Endothelial cell of umbilical vein (primary cell): ENCODE measurements around the gene CCDC85B. TPM values are rescaled to one million over a fixed set of nuclear protein-coding genes. Genes with fewer than 3 reads are reported as not detected.

Experiments used
- Bru-seq: library from RNA; stranded (reverse); fragments of 400-500 nt; gene quantifications from one replicate; lab custom pipeline; 2021; lab: Mats Ljungman, UMichigan
- BruChase-seq, 2 experiments: library from RNA; stranded (reverse); fragments of 400-500 nt; gene quantifications; one replicate each; lab custom pipeline; 2021; lab: Mats Ljungman, UMichigan
- BruUV-seq: library from RNA; stranded (reverse); fragments of 400-500 nt; replicated peaks from 2 replicates; lab custom pipeline; 2021; lab: Mats Ljungman, UMichigan
- CTCF ChIA-PET: fragments of 300-600, 350-600 bp; sonication (Branson Sonifier 250); formaldehyde crosslinking; loops from one replicate; lab custom pipeline; 2021; ENCODE audit warnings: antibody characterized with exemption, inconsistent platforms; lab: Charles Lee
- POLR2A ChIA-PET: fragments of 300-600, 350-600 bp; sonication (Branson Sonifier 250); formaldehyde crosslinking; loops from one replicate; lab custom pipeline; 2021; ENCODE audit warnings: antibody characterized with exemption, inconsistent platforms; lab: Charles Lee
- DNase-seq: peaks from one replicate; pipeline ENCODE4 v3.0.0-alpha.2; 2011; ENCODE audit warnings: low read depth, low spot score
- FAIRE-seq: peaks from 2 replicates; lab custom pipeline; 2011; peaks lifted over from hg19 to GRCh38; lab: Jason Lieb, UNC
- H2AFZ ChIP-seq: 2 replicates; pipeline ENCODE4 v1.6.0; 2012; ENCODE audit warnings: low read depth, low read length, control low read depth, inconsistent platforms
- H3K27ac ChIP-seq: 2 replicates; pipeline ENCODE4 v1.5.1; 2011; ENCODE audit warnings: low read depth, mild to moderate bottlenecking, control low read depth, low read length, moderate library complexity; ENCODE audit not compliant: insufficient read depth
- H3K27me3 ChIP-seq, 2 experiments: 2 replicates each; pipeline versions ENCODE4 v1.6.0 to v1.6.1; 2011; ENCODE audit warnings: low read length in 2 of 2, mixed read lengths in 1 of 2; ENCODE audit not compliant: control insufficient read depth in 2 of 2, insufficient read depth in 2 of 2
- H3K36me3 ChIP-seq, 2 experiments: 2 replicates in 1 of 2; 3 replicates in 1 of 2; pipeline ENCODE4 v1.5.1; 2011; ENCODE audit warnings: low read length in 2 of 2, mild to moderate bottlenecking in 1 of 2, moderate library complexity in 1 of 2; ENCODE audit not compliant: control insufficient read depth in 2 of 2, insufficient read depth in 2 of 2; ENCODE audit errors: extremely low read depth in 1 of 2
- H3K4me1 ChIP-seq: 3 replicates; pipeline ENCODE4 v1.5.1; 2011; ENCODE audit warnings: mild to moderate bottlenecking, low read length; ENCODE audit not compliant: control insufficient read depth, insufficient read depth; ENCODE audit errors: extremely low read depth
- H3K4me2 ChIP-seq: 2 replicates; pipeline ENCODE4 v1.6.1; 2011; ENCODE audit warnings: low read length, control low read depth, mixed read lengths; ENCODE audit not compliant: insufficient read depth
- H3K4me3 ChIP-seq, 3 experiments: fragments of 200-600 bp in 1 of 3; sonication (generic), shearing (Covaris generic) in 1 of 3; replicated peaks in 1 of 3; 2 replicates each; pipeline ENCODE4 v1.5.1; 2011 to 2016; ENCODE audit warnings: control low read depth in 3 of 3, low read length in 3 of 3, mild to moderate bottlenecking in 2 of 3, inconsistent platforms in 1 of 3, low read depth in 1 of 3, moderate library complexity in 1 of 3; ENCODE audit not compliant: insufficient read depth in 1 of 3
- H3K79me2 ChIP-seq: 2 replicates; pipeline ENCODE4 v1.6.0; 2012; ENCODE audit warnings: low read length, inconsistent platforms; ENCODE audit not compliant: control insufficient read depth, insufficient read depth
- H3K9ac ChIP-seq: replicated peaks from 2 replicates; pipeline ENCODE3; 2011; ENCODE audit warnings: low read length, control low read depth; ENCODE audit not compliant: insufficient read depth; ENCODE audit errors: extremely low read depth
- H3K9me1 ChIP-seq: replicated peaks from 3 replicates; pipeline ENCODE4 v1.6.0; 2011; ENCODE audit warnings: mild to moderate bottlenecking, low read length; ENCODE audit not compliant: control insufficient read depth, insufficient read depth; ENCODE audit errors: extremely low read depth
- H3K9me3 ChIP-seq: replicated peaks from 2 replicates; pipeline ENCODE4 v1.5.1; 2012; ENCODE audit warnings: low read length, inconsistent platforms; ENCODE audit not compliant: control insufficient read depth, insufficient read depth
- H4K20me1 ChIP-seq: replicated peaks from 2 replicates; pipeline ENCODE3; 2011; ENCODE audit warnings: mild to moderate bottlenecking, low read length; ENCODE audit not compliant: control insufficient read depth, insufficient read depth; ENCODE audit errors: extremely low read depth
- CTCF ChIP-seq, 2 donors: IDR thresholded peaks; 1 replicate in 1 of 2; 2 replicates in 1 of 2; pipeline ENCODE4 v1.5.1; 2011; ENCODE audit warnings: low read length in 2 of 2, mild to moderate bottlenecking in 2 of 2, moderate library complexity in 2 of 2, control low read depth in 1 of 2, inconsistent platforms in 1 of 2, low read depth in 1 of 2; ENCODE audit not compliant: insufficient read depth in 1 of 2; ENCODE audit errors: extremely low read depth in 1 of 2
- EZH2 ChIP-seq: IDR thresholded peaks from 2 replicates; pipeline ENCODE4 v1.6.1; 2012; ENCODE audit warnings: borderline replicate concordance, low read depth, mild to moderate bottlenecking, moderate library complexity, low read length, inconsistent platforms; ENCODE audit not compliant: severe bottlenecking
- FOS ChIP-seq: IDR thresholded peaks from 2 replicates; pipeline ENCODE4 v1.6.1; 2011; ENCODE audit warnings: mild to moderate bottlenecking, low read length, moderate library complexity, borderline replicate concordance; ENCODE audit not compliant: insufficient read depth
- GATA2 ChIP-seq: IDR thresholded peaks from 2 replicates; pipeline ENCODE4 v1.7.0; 2011; ENCODE audit warnings: low read depth, mild to moderate bottlenecking, moderate library complexity, mixed read lengths, low read length; ENCODE audit not compliant: insufficient read length, insufficient read depth
- JUN ChIP-seq: IDR thresholded peaks from 2 replicates; pipeline ENCODE4 v1.6.1; 2011; ENCODE audit warnings: borderline replicate concordance, low read depth; ENCODE audit not compliant: insufficient read length, insufficient read depth
- MAX ChIP-seq: IDR thresholded peaks from 2 replicates; pipeline ENCODE4 v1.6.1; 2011; ENCODE audit not compliant: insufficient read depth, insufficient read length
- MYC ChIP-seq: IDR thresholded peaks from one replicate; pipeline ENCODE4 v1.6.1; 2011; ENCODE audit warnings: mild to moderate bottlenecking, low read depth, low read length
- POLR2A ChIP-seq: IDR thresholded peaks from 2 replicates; pipeline ENCODE4 v1.6.1; 2012; ENCODE audit warnings: low read depth, mild to moderate bottlenecking, control low read depth, low read length
- POLR2AphosphoS5 ChIP-seq: IDR thresholded peaks from 2 replicates; pipeline ENCODE4 v1.6.1; 2012; ENCODE audit warnings: low read depth, mild to moderate bottlenecking, control low read depth, low read length, moderate library complexity; ENCODE audit not compliant: insufficient read depth
- dilution Hi-C: fragments of 300-500 bp; cut with MboI; formaldehyde crosslinking; loops from one replicate; pipeline ENCODE4 v1.15.0; 2019; ENCODE audit warnings: low sequenced_read_pairs; ENCODE audit not compliant: extremely low pct_ligation_motif_present
- intact Hi-C: fragments of 100-400 bp; cut with micrococcal nuclease; formaldehyde crosslinking; loops from one replicate; pipeline ENCODE4 v1.10.0; 2022
- long read RNA-seq: library from polyadenylated mRNA; stranded (forward); transcript quantifications from one replicate; pipeline ENCODE4 v2.0.0, GENCODE V29; 2021
- polyA minus RNA-seq, 3 experiments: library from RNA; depleted of rRNA, polyadenylated mRNA; stranded (reverse); fragments of >200 nt; gene quantifications; 1 replicate in 1 of 3; 2 replicates in 2 of 3; pipeline ENCODE4 v1.2.3, GENCODE V29; 2011
- polyA plus RNA-seq, 4 experiments: library from polyadenylated mRNA; depleted of rRNA in 3 of 4; stranded (reverse) in 3 of 4; unstranded in 1 of 4; fragments of >200 nt; gene quantifications; 2 replicates each; pipeline versions ENCODE4 v1.2.1 to v1.2.3, GENCODE V29; 2011 to 2012; ENCODE audit warnings: missing spikeins in 1 of 4
- total RNA-seq: library from RNA; stranded (reverse); gene quantifications from 2 replicates; pipeline ENCODE4 v1.2.3, GENCODE V29; 2021

CCDC85B gene
- 103 and 105 TPM in 2 replicates for total RNA-seq
- polyA plus RNA-seq = 107 and 132 TPM in 2 replicates
- polyA plus RNA-seq (2011; cell fraction: cytosol; rRNA removed) = 46.5 and 92.9 TPM in 2 replicates
- 24.0 and 24.1 TPM in 2 replicates for polyA plus RNA-seq (2011; cell fraction: nucleus; rRNA removed)
- polyA plus RNA-seq (2012) = 46.9 and 61.8 TPM in 2 replicates
- 10.7 and 12.9 TPM in 2 replicates for polyA minus RNA-seq
- 34.8 TPM for polyA minus RNA-seq (2011; cell fraction: cytosol; rRNA and poly(A)+ RNA removed)
- polyA minus RNA-seq (2011; cell fraction: nucleus; rRNA and poly(A)+ RNA removed) = 3.1 and 14.2 TPM in 2 replicates
- Bru-seq, nascent RNA = percentile 71 among the genes with signal in this experiment
- percentile 91 among the genes with signal in this experiment for BruChase-seq, experiment 1, labeled RNA remaining after a 6-hour chase
- BruChase-seq, experiment 2, labeled RNA remaining after a 2-hour chase = percentile 77 among the genes with signal in this experiment
- long read RNA-seq, transcript CCDC85B-201 (1 exons, 1,524 nt) = major isoform, 677 of 677 reads
- long read RNA-seq, partial matches to known transcripts = 0 of 677 reads
- long read RNA-seq, other reads (novel, unspliced or antisense) = 0 of 677 reads

- intact Hi-C loops = loop anchor here (1.0 kb wide), 2 partner anchors 9 to 71 kb away; partner anchors contain the start of gene SART1
- DNase-seq (peak; percentile 96), FAIRE-seq (peak; percentile 81)
- ChIA-PET CTCF (interaction anchor here (0.7 to 6.7 kb wide), 18 partner anchors 9 to 178 kb away, joined by 3 to 75 read pairs (median 5); partner anchors contain the start of genes AP5B1, C11orf68, CFL1 and FOSL1), POLR2A (interaction anchor here (0.5 to 6.7 kb wide), 11 partner anchors 10 to 1051 kb away, joined by 3 to 67 read pairs (median 4); partner anchors contain the start of genes BANF1, C11orf68, CFL1 and EIF1AD)
- H4K20me1 ChIP-seq = no peaks in the 10 kb centered on the region
- peak within 1 kb of the TSS; percentile 99 for H3K27ac ChIP-seq
- peak within 1 kb of the TSS; percentile 98 for H3K9ac ChIP-seq
- no TSS peak for BruUV-seq
- peaks cover 4 to 6% of the 10 kb centered on the region in 2 experiments for H3K36me3 ChIP-seq
- no peak within 1 kb of the TSS for H2AFZ ChIP-seq
- H3K9me3 ChIP-seq = no peaks in the 10 kb centered on the region
- H3K4me2 ChIP-seq = peak within 1 kb of the TSS; percentile 88
- no peaks in the 10 kb centered on the region for H3K9me1 ChIP-seq
- H3K27me3 ChIP-seq = no peaks in the 10 kb centered on the region
- H3K4me1 ChIP-seq = peaks cover 60% of the 10 kb centered on the region
- dilution Hi-C loops = no loop called here
- peaks cover 56% of the 10 kb centered on the region for H3K79me2 ChIP-seq
- H3K4me3 ChIP-seq = peak within 1 kb of the TSS; percentile 56 to 92 (median 78)
- TF ChIP-seq EZH2 (no peak), MYC (peak; percentile 38), FOS (no peak), MAX (peak; percentile 15), POLR2A (peak; percentile 96), CTCF (IDR thresholded peaks at IDR 0.05; ENCODE audit: extremely low read depth in 1 of 2, insufficient read depth in 1 of 2, low read depth in 1 of 2, low read length in 2 of 2) (peak in 1 of 2 donors; percentile 11), POLR2AphosphoS5 (peak; percentile 99), JUN (no peak), GATA2 (no peak)
Observed at GRCh38 chr11:65890324-65891218, at the start of gene CCDC85B. Gene CCDC85B, plus strand, starts transcription at chr11:65890673. Its CDS starts 111 bp downstream, at chr11:65890784.
